Measurements from ENCODE around the gene ACBD4. TPM values are rescaled to one million over a fixed set of nuclear protein-coding genes. Genes with fewer than 3 reads are reported as not detected.

The ACBD4 gene
- total and polyA plus RNA-seq, 10 of the 15 experiments (the other 5 are each of a cell fraction or from before 2014, with no cell fraction given): 0.20 to 13.8 (median 6.9) TPM

- peaks cover 7% of the 10 kb centered on the region for H3K4me1 ChIP-seq (ENCODE audit: control insufficient read depth, insufficient read depth, low read length)
- FAIRE-seq (no peak), ATAC-seq (no peak), DNase-seq (ENCODE audit: low read depth, low spot score) (no peak)
- H3K9me3 ChIP-seq (replicated peaks; ENCODE audit: control insufficient read depth, insufficient read depth, low read length): no peaks in the 10 kb centered on the region
- H3K9ac ChIP-seq (ENCODE audit: control insufficient read depth, insufficient read depth, low read length): no peak overlapping the region; the same call in 1 of the 2 replicates
- ChIA-PET POLR2A (no interaction called here), RAD21 (ENCODE audit: unreplicated experiment) (no interaction called here), CTCF (interaction anchor here (0.9 to 9.4 kb wide), 8 partner anchors 27 to 356 kb away, joined by 3 to 291 read pairs (median 4); no protein-coding TSS in a partner anchor), SMC1A (ENCODE audit: uncharacterized antibody, unreplicated experiment) (no interaction called here)
- H3K4me3 ChIP-seq: peak overlapping the region; percentile 75
- intact Hi-C loops (cut with micrococcal nuclease; ENCODE audit: unreplicated experiment) (loop anchor here (2.0 kb wide), 2 partner anchors 109 to 357 kb away; no protein-coding TSS in a partner anchor), in situ Hi-C loops (cut with MboI) (no loop called here)
- no peak overlapping the region for H3K27ac ChIP-seq (ENCODE audit: control insufficient read depth, insufficient read depth)
- 11% methylated on average over 46 of the region's 46 CpGs for WGBS (ENCODE audit: insufficient coverage, insufficient replicate concordance, low lambda C conversion rate, missing lambda C conversion rate)
- no peaks in the 10 kb centered on the region for H3K27me3 ChIP-seq (replicated peaks in 1 of 2; ENCODE audit: control insufficient read depth in 2 of 2, insufficient read depth in 2 of 2, low read length in 1 of 2)
- no peaks in the 10 kb centered on the region for H4K20me1 ChIP-seq (ENCODE audit: control insufficient read depth, insufficient read depth)
- no peaks in the 10 kb centered on the region for H3K36me3 ChIP-seq (ENCODE audit: control insufficient read depth in 2 of 2, insufficient read depth in 2 of 2, low read length in 1 of 2)
- peak overlapping the region; percentile 54 for H2AFZ ChIP-seq (ENCODE audit: control insufficient read depth, low read depth, low read length)
- peak overlapping the region; percentile 99 for H3K4me2 ChIP-seq (ENCODE audit: control insufficient read depth, insufficient read depth)
- H3K79me2 ChIP-seq (ENCODE audit: control insufficient read depth, insufficient read depth, low read length): peaks cover 4% of the 10 kb centered on the region
- no TSS peak for BruUV-seq (replicated peaks)
- TF ChIP-seq RAD21 (IDR thresholded peaks at IDR 0.05; ENCODE audit: insufficient read depth, low read depth, low read length) (peak; percentile 47), SMC3 (IDR thresholded peaks at IDR 0.05; ENCODE audit: borderline replicate concordance, low read length) (peak; percentile 16; the same call in 1 of the 2 replicates), GATAD2B (conservative IDR thresholded peaks at IDR 0.05; ENCODE audit: low read depth) (peak; percentile 69), NR2F1 (conservative IDR thresholded peaks at IDR 0.05) (peak; percentile 73), CTCF (IDR thresholded peaks at IDR 0.05 in 2 of 3, conservative IDR thresholded peaks at IDR 0.05 in 1 of 3; ENCODE audit: control insufficient read depth in 2 of 3, extremely low read depth in 1 of 3, insufficient read depth in 1 of 3, low read depth in 3 of 3, low read length in 3 of 3) (peak; percentile 64 to 79 (median 73)), ZBTB33 (IDR thresholded peaks at IDR 0.05) (peak; percentile 73; the same call in 1 of the 2 replicates), CREM (IDR thresholded peaks at IDR 0.05; ENCODE audit: low read depth) (no peak), BRCA1 (IDR thresholded peaks at IDR 0.05; ENCODE audit: low read depth, low read length) (no peak)
These were observed 3.7 kb upstream of the ACBD4 start for GRCh38 chr17:45131616-45132319.

Measured in GM12878 (cell line).